Measurements from ENCODE around the gene ABHD5. TPM values are rescaled to one million over a fixed set of nuclear protein-coding genes. Genes with fewer than 3 reads are reported as not detected.

The ABHD5 gene
- total RNA-seq, 4 donors from 2014 or later: 12.4 to 50.6 (median 22.8) TPM

DNA sequence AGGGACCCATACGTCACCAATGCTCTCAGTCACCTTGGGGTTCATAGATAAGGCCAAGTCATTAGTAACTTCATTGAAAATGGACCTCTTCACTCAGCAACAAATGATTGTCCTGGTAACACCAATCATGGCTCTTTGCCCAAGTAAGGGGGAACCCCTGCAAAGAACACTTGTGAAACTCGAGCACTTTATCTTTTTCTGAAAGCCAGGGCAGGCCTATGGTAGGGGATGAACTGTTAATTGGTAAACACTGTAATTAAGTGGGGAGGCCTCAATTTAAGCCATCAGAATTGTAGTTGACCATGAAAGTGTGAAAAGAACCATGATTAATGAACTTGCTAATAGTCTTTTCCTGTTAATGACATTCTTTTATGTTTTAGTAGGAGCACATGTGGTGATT is 73.3 kb downstream of the ABHD5 start:
- peaks cover 0 to 15% (median 1%) of the 10 kb centered on the region in 4 donors for H3K4me1 ChIP-seq

DNA sequence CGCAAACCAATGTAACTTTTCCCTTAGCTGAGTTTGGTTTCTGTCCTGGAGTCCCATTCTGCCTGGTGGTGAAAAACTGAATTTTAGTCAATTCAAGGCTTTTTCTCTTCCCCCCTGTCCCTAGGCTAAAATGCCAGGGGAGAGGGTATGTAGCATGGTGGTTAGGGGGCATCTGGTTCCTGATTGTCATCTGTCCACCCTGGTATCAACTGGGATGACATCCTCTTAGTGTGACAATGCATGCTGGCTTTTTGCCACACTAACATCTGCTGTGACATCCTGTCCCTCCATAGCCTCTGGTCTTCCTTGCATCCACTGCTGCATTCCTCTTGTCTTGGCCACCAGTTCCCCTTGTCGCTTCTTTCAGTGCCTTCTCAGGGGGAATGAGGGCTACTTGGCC is 73.7 kb downstream of the ABHD5 start:
- DNase-seq: no peak
- no peaks in the 10 kb centered on the region for H3K27me3 ChIP-seq
- H3K36me3 ChIP-seq: no peaks in the 10 kb centered on the region
- H3K4me3 ChIP-seq: no peak overlapping the region
- H3K27ac ChIP-seq: no peak overlapping the region
- peaks cover 0 to 14% (median 3%) of the 10 kb centered on the region in 4 donors for H3K4me1 ChIP-seq
- no peak for TF ChIP-seq POLR2A (IDR thresholded peaks at IDR 0.05)
- TF ChIP-seq, protein P1, sequence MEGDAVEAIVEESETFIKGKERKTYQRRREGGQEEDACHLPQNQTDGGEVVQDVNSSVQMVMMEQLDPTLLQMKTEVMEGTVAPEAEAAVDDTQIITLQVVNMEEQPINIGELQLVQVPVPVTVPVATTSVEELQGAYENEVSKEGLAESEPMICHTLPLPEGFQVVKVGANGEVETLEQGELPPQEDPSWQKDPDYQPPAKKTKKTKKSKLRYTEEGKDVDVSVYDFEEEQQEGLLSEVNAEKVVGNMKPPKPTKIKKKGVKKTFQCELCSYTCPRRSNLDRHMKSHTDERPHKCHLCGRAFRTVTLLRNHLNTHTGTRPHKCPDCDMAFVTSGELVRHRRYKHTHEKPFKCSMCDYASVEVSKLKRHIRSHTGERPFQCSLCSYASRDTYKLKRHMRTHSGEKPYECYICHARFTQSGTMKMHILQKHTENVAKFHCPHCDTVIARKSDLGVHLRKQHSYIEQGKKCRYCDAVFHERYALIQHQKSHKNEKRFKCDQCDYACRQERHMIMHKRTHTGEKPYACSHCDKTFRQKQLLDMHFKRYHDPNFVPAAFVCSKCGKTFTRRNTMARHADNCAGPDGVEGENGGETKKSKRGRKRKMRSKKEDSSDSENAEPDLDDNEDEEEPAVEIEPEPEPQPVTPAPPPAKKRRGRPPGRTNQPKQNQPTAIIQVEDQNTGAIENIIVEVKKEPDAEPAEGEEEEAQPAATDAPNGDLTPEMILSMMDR (IDR thresholded peaks at IDR 0.05): no peak
- no peaks in the 10 kb centered on the region for H3K9me3 ChIP-seq

More for the DNA sequence above, 73.3 kb downstream of the ABHD5 start:
- no peak for TF ChIP-seq POLR2A (IDR thresholded peaks at IDR 0.05)
- TF ChIP-seq, protein P1 (IDR thresholded peaks at IDR 0.05): no peak
- Histone ChIP-seq H3K27me3 (no peaks in the 10 kb centered on the region), H3K4me3 (no peak overlapping the region), H3K27ac (no peak overlapping the region), H3K9me3 (no peaks in the 10 kb centered on the region), H3K36me3 (no peaks in the 10 kb centered on the region)
- DNase-seq: no peak

DNA sequence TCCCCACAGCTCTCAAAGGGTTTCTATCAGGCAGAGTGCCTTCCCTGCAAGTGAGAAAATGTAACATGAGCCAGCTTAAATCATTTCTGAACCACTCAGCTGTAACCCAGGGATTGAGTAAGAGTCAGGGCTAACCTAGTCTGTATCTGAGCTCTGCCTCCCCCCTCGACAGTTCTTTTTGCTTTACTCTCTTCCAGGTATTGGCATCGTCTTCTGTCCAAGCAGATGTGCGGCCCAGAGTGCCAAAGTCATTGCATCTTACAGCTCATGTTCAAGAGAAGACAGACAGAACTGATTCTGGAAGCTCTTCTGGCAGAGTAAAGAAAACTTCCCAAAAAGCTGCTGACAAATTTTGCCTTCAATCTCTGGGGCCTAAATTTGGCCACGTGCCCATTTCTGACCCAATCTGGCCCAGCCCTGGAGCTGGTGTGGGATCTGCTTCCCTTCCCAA is 74.8 kb downstream of the ABHD5 start:
- H3K4me1 ChIP-seq: peaks cover 0 to 18% (median 3%) of the 10 kb centered on the region in 4 donors
- no peaks in the 10 kb centered on the region for H3K27me3 ChIP-seq

DNA sequence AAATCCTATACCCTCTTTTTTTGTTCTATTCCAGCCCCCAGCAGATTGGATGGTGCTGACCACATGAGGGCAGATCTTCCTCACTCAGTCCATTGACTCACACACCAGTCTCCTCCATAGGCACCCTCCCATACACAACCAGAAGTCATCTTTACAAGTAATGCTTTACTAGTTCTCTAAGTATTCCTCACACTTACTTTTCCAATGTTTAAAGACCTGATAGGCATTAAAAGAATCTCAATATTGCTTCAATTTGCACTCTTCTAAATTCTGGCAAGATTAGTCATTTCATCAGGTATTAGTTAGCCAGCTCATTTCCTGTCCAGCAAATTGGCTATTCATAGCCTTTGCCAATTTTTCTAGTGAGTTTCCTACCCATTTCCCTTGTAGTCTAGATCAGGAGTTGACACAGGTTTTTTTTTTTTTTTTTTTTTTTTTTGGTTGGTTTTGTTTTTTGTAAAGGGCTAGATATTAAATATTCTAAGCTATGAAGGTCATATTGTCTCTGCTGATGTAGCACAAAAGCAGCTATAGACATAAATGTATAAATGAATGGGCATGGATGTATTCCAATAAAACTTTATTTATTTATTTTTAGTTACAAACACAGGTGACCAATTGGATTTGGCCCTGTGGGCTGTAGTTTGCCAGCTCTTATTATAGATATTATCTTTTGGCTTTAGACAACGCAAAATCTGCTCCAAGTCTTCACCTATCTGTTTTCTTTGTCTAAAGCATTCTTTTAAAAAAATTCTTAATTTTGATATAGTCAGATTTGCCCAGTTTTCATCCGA is 76.1 kb downstream of the ABHD5 start:
- H3K36me3 ChIP-seq: no peaks in the 10 kb centered on the region
- no peaks in the 10 kb centered on the region for H3K27me3 ChIP-seq
- H3K4me3 ChIP-seq: no peak overlapping the region
- peaks cover 0 to 26% (median 3%) of the 10 kb centered on the region in 4 donors for H3K4me1 ChIP-seq
- TF ChIP-seq, protein P1 (IDR thresholded peaks at IDR 0.05): no peak
- no peak for TF ChIP-seq POLR2A (IDR thresholded peaks at IDR 0.05)
- H3K9me3 ChIP-seq: no peaks in the 10 kb centered on the region
- no peak overlapping the region for H3K27ac ChIP-seq
- DNase-seq: no peak

More for the DNA sequence above, 74.8 kb downstream of the ABHD5 start:
- no peaks in the 10 kb centered on the region for H3K36me3 ChIP-seq
- H3K9me3 ChIP-seq: no peaks in the 10 kb centered on the region
- TF ChIP-seq POLR2A (IDR thresholded peaks at IDR 0.05): no peak
- TF ChIP-seq, protein P1 (IDR thresholded peaks at IDR 0.05): no peak
- DNase-seq: no peak
- no peak overlapping the region for H3K27ac ChIP-seq
- no peak overlapping the region for H3K4me3 ChIP-seq

DNA sequence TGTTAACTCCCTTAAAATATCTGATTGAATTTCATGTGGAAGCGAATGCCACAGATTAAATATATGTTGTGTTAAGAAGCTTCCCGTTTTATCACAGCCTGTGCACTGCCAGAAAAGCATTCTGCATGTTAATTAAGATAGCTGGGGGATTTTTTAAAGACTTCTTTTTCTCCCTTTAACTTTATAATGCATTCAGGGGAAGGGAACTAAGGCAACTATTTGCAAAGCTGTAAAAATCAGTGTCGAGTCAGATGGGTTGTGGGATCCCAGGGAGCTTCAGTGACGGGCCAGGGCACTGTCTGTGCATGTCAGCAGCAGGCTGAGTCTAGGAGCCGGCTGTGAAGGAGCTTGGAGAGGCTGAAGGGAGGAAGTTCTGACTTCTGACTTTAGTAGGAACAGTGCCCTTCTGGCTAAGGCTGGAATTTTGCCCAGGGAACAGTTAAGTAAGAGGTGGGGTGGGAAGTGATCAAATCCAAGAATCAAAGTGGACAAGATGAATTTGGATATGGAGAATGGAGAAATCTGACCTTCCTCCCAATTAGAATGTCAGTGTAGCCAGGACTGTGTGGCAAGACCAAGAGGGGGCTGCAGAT is 77.7 kb downstream of the ABHD5 start:
- no peak for DNase-seq
- no peaks in the 10 kb centered on the region for H3K9me3 ChIP-seq
- no peaks in the 10 kb centered on the region for H3K27me3 ChIP-seq
- H3K4me1 ChIP-seq: peaks cover 0 to 26% (median 3%) of the 10 kb centered on the region in 4 donors
- H3K4me3 ChIP-seq: no peak overlapping the region
- no peaks in the 10 kb centered on the region for H3K36me3 ChIP-seq
- peak overlapping the region in 3 of 4 donors; percentile 77 to 90 (median 78) for H3K27ac ChIP-seq
- TF ChIP-seq POLR2A (IDR thresholded peaks at IDR 0.05): no peak
- TF ChIP-seq, protein P1 (IDR thresholded peaks at IDR 0.05): no peak

Measured in Peyer's patch (tissue), 4 donors.